MM.1S (cell line): ENCODE data around the gene CD96.

Source experiments
- DNase-seq: peaks from one replicate; pipeline ENCODE4 v3.0.0-alpha.2; 2015
- H2AFZ ChIP-seq: fragments of 300-600 bp; sonication (generic); 2 replicates; pipeline ENCODE4 v1.6.0; 2016; ENCODE audit warnings: antibody characterized with exemption, low read length
- H3F3A ChIP-seq: fragments of 300-600 bp; sonication (generic); 2 replicates; pipeline ENCODE4 v1.6.1; 2016; ENCODE audit warnings: mild to moderate bottlenecking, antibody characterized with exemption, low read length, moderate library complexity, mixed read lengths; ENCODE audit not compliant: insufficient read depth
- H3K27ac ChIP-seq: fragments of 300-600 bp; sonication (generic); 2 replicates; pipeline ENCODE4 v1.5.1; 2016; ENCODE audit warnings: mild to moderate bottlenecking, low read length
- H3K27me3 ChIP-seq: fragments of 300-600 bp; sonication (generic); replicated peaks from 2 replicates; pipeline ENCODE4 v1.6.0; 2016; ENCODE audit warnings: low read length; ENCODE audit not compliant: insufficient read depth
- H3K36me3 ChIP-seq: fragments of 300-600 bp; sonication (generic); replicated peaks from 2 replicates; pipeline ENCODE4 v1.6.1; 2016; ENCODE audit warnings: mild to moderate bottlenecking, low read length, mixed read lengths; ENCODE audit not compliant: insufficient read depth
- H3K4me1 ChIP-seq: fragments of 300-600 bp; sonication (generic); 2 replicates; pipeline ENCODE4 v1.6.1; 2016; ENCODE audit warnings: low read length, mixed read lengths
- H3K4me2 ChIP-seq: fragments of 300-600 bp; sonication (generic); 2 replicates; pipeline ENCODE4 v1.6.0; 2016; ENCODE audit warnings: low read depth, low read length
- H3K4me3 ChIP-seq: fragments of 300-600 bp; sonication (generic); 2 replicates; pipeline ENCODE4 v1.5.1; 2016; ENCODE audit warnings: low read length, mixed read lengths
- H3K79me2 ChIP-seq: fragments of 300-600 bp; sonication (generic); 2 replicates; pipeline ENCODE4 v1.6.1; 2016; ENCODE audit warnings: mixed run types, low read length, mixed read lengths
- H3K9ac ChIP-seq: fragments of 300-600 bp; sonication (generic); 2 replicates; pipeline ENCODE4 v1.6.1; 2016; ENCODE audit warnings: low read length, mixed read lengths
- H3K9me2 ChIP-seq: fragments of 300-600 bp; sonication (generic); replicated peaks from 2 replicates; pipeline ENCODE4 v1.6.1; 2016; ENCODE audit warnings: mild to moderate bottlenecking, low read length, mixed read lengths; ENCODE audit not compliant: insufficient read depth
- H3K9me3 ChIP-seq: fragments of 300-600 bp; sonication (generic); replicated peaks from 2 replicates; pipeline ENCODE4 v1.6.1; 2016; ENCODE audit warnings: mild to moderate bottlenecking, low read length, mixed read lengths; ENCODE audit not compliant: insufficient read depth
- H4K20me1 ChIP-seq: fragments of 300-600 bp; sonication (generic); 2 replicates; pipeline ENCODE4 v1.6.1; 2016; ENCODE audit warnings: mild to moderate bottlenecking, low read length, moderate library complexity, mixed read lengths; ENCODE audit not compliant: insufficient read depth
- CTCF ChIP-seq: fragments of 300-600 bp; sonication (generic); IDR thresholded peaks from 2 replicates; pipeline ENCODE4 v1.5.1; 2016; ENCODE audit warnings: antibody characterized with exemption, low read length, mixed read lengths
- EZH2 ChIP-seq: fragments of 300-600 bp; sonication (generic); optimal IDR thresholded peaks from 2 replicates; pipeline ENCODE3; 2017; ENCODE audit warnings: low read depth, mild to moderate bottlenecking, antibody characterized with exemption, low read length, mixed read lengths
- EZH2phosphoT487 ChIP-seq: fragments of 300-600 bp; sonication (generic); IDR thresholded peaks from 2 replicates; pipeline ENCODE4 v1.6.1; 2018; ENCODE audit warnings: antibody characterized with exemption, low read length

The CD96 gene

GRCh38 chr3:111615880-111616279 is 73.9 kb downstream of the CD96 start:
- DNase-seq: no peak
- H3F3A ChIP-seq: no peaks in the 10 kb centered on the region
- no peaks in the 10 kb centered on the region for H3K9me2 ChIP-seq
- H3K79me2 ChIP-seq: no peaks in the 10 kb centered on the region
- H3K9ac ChIP-seq: no peak overlapping the region
- no peaks in the 10 kb centered on the region for H4K20me1 ChIP-seq
- no peaks in the 10 kb centered on the region for H3K27me3 ChIP-seq
- peaks cover 2% of the 10 kb centered on the region for H3K4me1 ChIP-seq
- no peak overlapping the region for H3K4me3 ChIP-seq
- H3K4me2 ChIP-seq: no peak overlapping the region
- TF ChIP-seq EZH2phosphoT487: no peak
- no peak for TF ChIP-seq EZH2
- TF ChIP-seq CTCF: no peak
- no peak overlapping the region for H2AFZ ChIP-seq
- no peak overlapping the region for H3K27ac ChIP-seq
- H3K36me3 ChIP-seq: no peaks in the 10 kb centered on the region
- H3K9me3 ChIP-seq: no peaks in the 10 kb centered on the region

- no peak for DNase-seq
- no peaks in the 10 kb centered on the region for H3K27me3 ChIP-seq
These were observed 74.6 kb downstream of the CD96 start for GRCh38 chr3:111616417-111617105.

GRCh38 chr3:111617406-111617805 is 75.4 kb downstream of the CD96 start:
- H4K20me1 ChIP-seq: no peaks in the 10 kb centered on the region
- no peak overlapping the region for H3K4me3 ChIP-seq
- no peak overlapping the region for H3K9ac ChIP-seq
- no peak overlapping the region for H3K27ac ChIP-seq
- H3K9me3 ChIP-seq: no peaks in the 10 kb centered on the region
- H3K36me3 ChIP-seq: no peaks in the 10 kb centered on the region
- no peak overlapping the region for H3K4me2 ChIP-seq
- H3K27me3 ChIP-seq: no peaks in the 10 kb centered on the region
- DNase-seq: no peak
- no peak for TF ChIP-seq CTCF
- no peak for TF ChIP-seq EZH2
- no peak for TF ChIP-seq EZH2phosphoT487
- no peaks in the 10 kb centered on the region for H3K79me2 ChIP-seq
- H3F3A ChIP-seq: no peaks in the 10 kb centered on the region
- H3K4me1 ChIP-seq: no peaks in the 10 kb centered on the region
- no peak overlapping the region for H2AFZ ChIP-seq
- H3K9me2 ChIP-seq: no peaks in the 10 kb centered on the region

More at GRCh38 chr3:111616417-111617105, 74.6 kb downstream of the CD96 start:
- Histone ChIP-seq H3K9ac (no peak overlapping the region), H3K4me3 (no peak overlapping the region), H3F3A (no peaks in the 10 kb centered on the region), H3K9me3 (no peaks in the 10 kb centered on the region), H3K4me2 (no peak overlapping the region), H3K9me2 (no peaks in the 10 kb centered on the region), H3K79me2 (no peaks in the 10 kb centered on the region), H4K20me1 (no peaks in the 10 kb centered on the region), H3K36me3 (no peaks in the 10 kb centered on the region), H3K27ac (no peak overlapping the region), H2AFZ (no peak overlapping the region), H3K4me1 (no peaks in the 10 kb centered on the region)
- TF ChIP-seq EZH2phosphoT487 (no peak), EZH2 (no peak), CTCF (no peak)
